UCSD-AML1 (cell line): ENCODE data around the gene PPIP5K2.
"Not testable (repeated sequence)": the region's sequence is repeated elsewhere in the genome, so short reads cannot be mapped to it uniquely, and the experiment has no call there.

Experiments
- DNase-seq: peaks from one replicate; lab custom pipeline; 2025; ENCODE audit not compliant: unreplicated experiment; lab: John Stamatoyannopoulos, UW

The PPIP5K2 gene

GRCh38 chr5:103205991-103206700 is 86.0 kb downstream of the PPIP5K2 start:
- DNase-seq, result no peak

- DNase-seq, result peak; percentile 11
These were observed 86.9 kb downstream of the PPIP5K2 start for GRCh38 chr5:103207011-103207410.

- DNase-seq, result no peak
These were observed 87.6 kb downstream of the PPIP5K2 start for GRCh38 chr5:103207653-103208052.

DNA sequence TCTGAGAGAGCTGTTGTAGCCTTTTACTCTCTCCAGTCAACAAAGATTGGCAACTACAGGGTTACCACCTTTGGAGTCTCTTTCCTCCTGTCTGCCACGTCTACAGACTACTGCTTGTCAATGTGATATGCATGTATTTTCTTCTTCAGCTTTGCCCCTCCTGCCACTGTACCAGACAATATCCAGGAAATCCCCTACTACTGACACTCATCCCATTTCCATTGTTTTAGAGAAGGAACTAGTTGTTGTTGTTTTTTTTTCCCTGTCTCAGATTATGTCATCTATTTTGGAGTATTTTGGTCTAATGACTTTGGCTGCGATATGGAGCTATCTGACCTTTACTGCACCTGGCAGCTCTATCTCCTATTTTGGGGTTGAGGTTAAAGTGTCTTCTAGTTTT is 88.4 kb downstream of the PPIP5K2 start:
- DNase-seq, result no peak

- no peak for DNase-seq
These were observed 89.0 kb downstream of the PPIP5K2 start for GRCh38 chr5:103209065-103209464.

GRCh38 chr5:103210952-103211351 is 90.9 kb downstream of the PPIP5K2 start:
- DNase-seq, result no peak

- peak; percentile 7 for DNase-seq
These were observed 91.8 kb downstream of the PPIP5K2 start for GRCh38 chr5:103211576-103212561.

GRCh38 chr5:103216137-103216536 is 96.0 kb downstream of the PPIP5K2 start:
- DNase-seq, result peak; percentile 4

GRCh38 chr5:103216697-103217096 is 96.6 kb downstream of the PPIP5K2 start:
- no peak for DNase-seq

- no peak for DNase-seq
These were observed 97.0 kb downstream of the PPIP5K2 start for GRCh38 chr5:103217101-103217500.

GRCh38 chr5:103218164-103218563 is 98.1 kb downstream of the PPIP5K2 start:
- no peak for DNase-seq

DNA sequence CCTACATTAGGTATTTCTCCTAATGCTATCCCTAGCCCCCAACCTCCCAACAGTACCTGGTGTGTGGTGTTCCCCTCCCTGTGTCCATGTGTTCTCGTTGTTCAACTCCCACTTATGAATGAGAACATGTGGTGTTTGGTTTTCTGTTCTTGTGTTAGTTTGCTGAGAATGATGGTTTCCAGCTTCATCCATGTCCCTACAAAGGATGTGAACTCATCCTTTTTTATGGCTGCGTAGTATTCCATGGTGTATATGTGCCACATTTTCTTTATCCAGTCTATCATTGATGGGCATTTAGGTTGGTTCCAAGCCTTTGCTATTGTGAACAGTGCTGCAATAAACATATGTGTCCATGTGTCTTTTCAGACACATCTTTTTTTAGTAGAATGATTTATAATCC is 99.0 kb downstream of the PPIP5K2 start:
- not testable (repeated sequence) for DNase-seq

DNA sequence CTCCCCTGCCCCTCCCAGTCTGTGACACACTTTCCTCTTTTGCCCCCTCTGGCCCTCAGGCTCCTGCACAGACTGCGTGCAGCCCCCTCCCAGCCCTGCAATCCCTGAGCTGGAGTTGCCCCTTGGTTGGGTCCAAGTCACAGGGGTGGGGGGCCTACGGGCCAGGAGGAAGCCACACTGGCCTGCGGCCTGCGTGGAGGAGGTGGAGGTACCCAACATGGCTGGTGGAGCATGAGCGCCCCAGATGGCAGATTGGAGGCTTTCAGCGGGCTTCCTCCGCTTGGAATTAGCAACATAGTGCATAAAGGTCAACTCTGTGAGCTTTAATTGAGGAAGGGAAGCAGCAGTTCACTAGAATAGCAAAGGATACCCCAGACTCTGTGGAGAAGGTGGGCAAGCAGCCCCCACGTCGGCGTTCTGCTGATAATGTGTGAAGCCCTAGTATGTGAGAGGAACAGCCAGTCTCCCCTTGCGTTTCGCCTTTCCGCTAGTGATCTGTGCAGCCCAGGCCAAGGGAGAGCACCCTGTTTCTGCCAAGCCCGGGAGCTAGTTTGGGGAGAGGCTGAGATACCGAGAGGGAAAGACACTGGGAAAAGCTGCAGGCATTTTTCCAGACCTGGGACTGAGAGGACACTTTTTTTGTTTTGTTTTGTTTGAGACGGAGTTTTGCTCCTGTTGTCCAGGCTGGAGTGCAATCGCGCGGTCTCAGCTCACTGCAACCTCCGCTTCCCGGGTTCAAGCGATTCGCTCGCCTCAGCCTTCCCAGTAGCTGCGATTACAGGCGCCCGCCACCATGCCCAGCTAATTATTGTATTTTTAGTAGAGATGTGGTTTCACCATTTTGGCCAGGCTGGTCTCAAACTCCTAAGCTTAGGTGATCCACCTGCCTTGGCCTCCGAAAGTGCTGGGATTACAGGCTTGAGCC is 103.2 kb downstream of the PPIP5K2 start:
- peak; percentile 11 for DNase-seq

DNA sequence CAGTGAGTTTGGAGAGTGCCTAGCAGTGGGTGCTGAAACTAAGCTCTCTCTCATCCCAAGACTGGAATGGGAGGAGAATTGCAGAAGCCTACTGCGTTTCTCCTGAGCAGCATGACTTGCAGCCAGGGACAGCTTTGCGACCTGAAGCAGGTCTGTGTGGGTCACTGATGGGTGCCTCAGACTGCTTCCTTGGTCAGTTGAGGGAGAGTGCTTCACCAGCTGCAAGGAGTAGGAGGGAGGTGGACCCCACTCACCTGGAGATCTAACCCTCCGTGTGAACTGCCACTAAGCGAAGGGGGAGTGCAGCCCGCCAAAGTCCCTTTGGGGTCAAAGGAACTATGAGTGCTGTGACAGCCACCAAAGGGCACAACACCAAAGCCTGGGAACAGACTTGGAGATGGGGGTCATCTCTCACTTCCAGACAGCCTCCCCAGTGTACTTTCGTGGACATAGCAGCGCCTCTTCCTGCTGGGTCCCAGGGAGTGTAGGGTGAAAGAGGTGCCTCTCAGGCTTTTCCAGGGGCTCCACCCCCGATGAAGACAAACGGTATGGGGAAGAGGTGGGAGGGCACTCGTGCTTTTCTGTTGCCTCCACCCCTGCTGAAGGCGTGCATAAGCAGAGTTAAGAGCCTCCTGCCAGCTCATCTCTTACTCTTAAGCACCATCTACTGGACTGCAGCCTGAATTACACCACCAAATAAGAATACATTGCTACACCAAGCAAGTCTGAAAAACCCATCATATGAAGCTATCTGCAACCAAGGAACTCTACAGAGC is 104.2 kb downstream of the PPIP5K2 start:
- DNase-seq, result peak; percentile 45

GRCh38 chr5:103224894-103225246 is 104.8 kb downstream of the PPIP5K2 start:
- DNase-seq, result no peak

GRCh38 chr5:103228061-103228460 is 108.0 kb downstream of the PPIP5K2 start:
- DNase-seq, result no peak

DNA sequence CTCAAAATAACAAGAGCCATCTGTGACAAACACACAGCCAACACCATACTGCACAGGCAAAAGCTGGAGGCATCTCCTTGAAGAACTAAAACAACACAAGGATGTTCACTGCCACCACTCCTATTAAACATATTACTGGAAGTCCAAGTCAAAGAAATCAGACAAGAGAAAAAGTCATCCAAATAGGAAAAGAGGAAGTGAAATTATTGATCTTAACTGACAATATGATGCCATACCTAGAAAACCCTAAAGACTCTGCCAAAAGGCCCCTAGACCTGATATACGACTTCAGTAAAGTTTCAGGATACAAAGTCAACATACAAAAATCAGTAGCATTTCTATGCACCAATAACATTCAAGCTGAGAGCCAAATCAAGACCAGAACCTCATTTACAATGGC is 108.5 kb downstream of the PPIP5K2 start:
- no peak for DNase-seq

DNA sequence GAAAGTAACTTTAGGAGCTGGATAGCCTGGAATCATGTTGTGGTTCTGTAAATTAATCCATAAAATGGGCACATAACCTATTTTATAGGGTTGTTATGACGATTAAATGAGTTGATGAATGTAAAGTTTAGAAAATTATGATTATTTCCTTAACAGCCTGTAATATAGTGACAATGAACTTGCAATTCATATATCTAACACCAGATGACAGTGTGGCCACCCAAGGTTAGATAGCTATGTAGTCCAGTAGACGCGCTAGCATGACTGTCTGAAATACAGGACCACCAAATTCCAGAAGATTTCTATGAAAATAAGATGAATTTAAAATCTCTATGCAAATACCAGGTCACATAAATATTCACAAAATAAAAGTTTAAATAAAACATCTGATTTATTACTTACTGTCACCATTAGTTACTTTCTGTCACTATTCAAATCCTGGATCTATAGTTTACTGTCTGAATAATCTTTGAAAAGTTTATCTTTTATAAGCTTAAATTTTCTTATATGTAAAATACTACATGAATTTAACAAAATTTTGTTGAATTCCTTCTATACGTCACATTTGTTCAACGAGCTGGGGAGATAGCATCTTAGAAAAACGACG is 112.4 kb downstream of the PPIP5K2 start:
- no peak for DNase-seq

- DNase-seq, result no peak
These were observed 114.3 kb downstream of the PPIP5K2 start for GRCh38 chr5:103234239-103234975.
